Mammary epithelial cell (primary cell): Measurements from ENCODE around the gene NRG3.

Experiments
- CTCF ChIP-seq, 2 donors: IDR thresholded peaks in 1 of 2; conservative IDR thresholded peaks in 1 of 2; 2 replicates each; pipeline ENCODE4 v1.5.1; 2011 to 2012; ENCODE audit warnings: inconsistent platforms in 2 of 2, low read length in 2 of 2, mild to moderate bottlenecking in 2 of 2, control low read depth in 1 of 2, low read depth in 1 of 2; ENCODE audit not compliant: insufficient read depth in 1 of 2; ENCODE audit errors: extremely low read depth in 1 of 2
- EZH2 ChIP-seq: IDR thresholded peaks from 2 replicates; pipeline ENCODE4 v1.6.1; 2012; ENCODE audit warnings: low read length, inconsistent platforms, borderline replicate concordance

GRCh38 chr10:82071231-82071630 is 196.2 kb downstream of the NRG3 start:
- TF ChIP-seq CTCF (conservative IDR thresholded peaks at IDR 0.05 in 1 of 2, IDR thresholded peaks at IDR 0.05 in 1 of 2; ENCODE audit: extremely low read depth in 1 of 2, insufficient read depth in 1 of 2, low read depth in 1 of 2, low read length in 2 of 2) (no peak), EZH2 (no peak)
